Keratinocyte (primary cell): ENCODE measurements around the gene ATXN7. TPM values are rescaled to one million over a fixed set of nuclear protein-coding genes. Genes with fewer than 3 reads are reported as not detected.

Source experiments
- DNase-seq: peaks from one replicate; pipeline ENCODE4 v3.0.0-alpha.2; 2011; ENCODE audit warnings: low read depth, missing footprints, low spot score
- FAIRE-seq: peaks from 2 replicates; lab custom pipeline; 2011; peaks lifted over from hg19 to GRCh38; lab: Jason Lieb, UNC
- H2AFZ ChIP-seq: 2 replicates; pipeline ENCODE4 v1.6.0; 2012; ENCODE audit warnings: low read length, control low read depth, inconsistent platforms; ENCODE audit not compliant: control insufficient read depth
- H3K27ac ChIP-seq: 2 replicates; pipeline ENCODE4 v1.5.1; 2011; ENCODE audit warnings: low read length; ENCODE audit not compliant: control insufficient read depth, insufficient read depth
- H3K27me3 ChIP-seq: 3 replicates; pipeline ENCODE4 v1.6.0; 2011; ENCODE audit warnings: low read length; ENCODE audit not compliant: control insufficient read depth, insufficient read depth; ENCODE audit errors: extremely low read depth
- H3K36me3 ChIP-seq, 2 experiments: 2 replicates in 1 of 2; 3 replicates in 1 of 2; pipeline ENCODE4 v1.5.1; 2011; ENCODE audit warnings: low read length in 2 of 2, mild to moderate bottlenecking in 1 of 2; ENCODE audit not compliant: control insufficient read depth in 2 of 2, insufficient read depth in 2 of 2; ENCODE audit errors: extremely low read depth in 1 of 2
- H3K4me1 ChIP-seq: 3 replicates; pipeline ENCODE4 v1.5.1; 2011; ENCODE audit warnings: low read length; ENCODE audit not compliant: control insufficient read depth, insufficient read depth; ENCODE audit errors: extremely low read depth
- H3K4me2 ChIP-seq: 3 replicates; pipeline ENCODE4 v1.6.0; 2011; ENCODE audit warnings: low read depth, low read length; ENCODE audit not compliant: control insufficient read depth, insufficient read depth; ENCODE audit errors: extremely low read depth
- H3K4me3 ChIP-seq, 3 experiments: fragments of 200-600 bp in 1 of 3; sonication (generic) in 1 of 3; 2 replicates in 2 of 3; 3 replicates in 1 of 3; pipeline ENCODE4 v1.5.1; 2011 to 2016; ENCODE audit warnings: low read length in 3 of 3, mild to moderate bottlenecking in 3 of 3, control low read depth in 2 of 3, inconsistent platforms in 1 of 3, low read depth in 1 of 3, mixed read lengths in 1 of 3, mixed run types in 1 of 3, moderate library complexity in 1 of 3; ENCODE audit not compliant: control insufficient read depth in 2 of 3, insufficient read depth in 2 of 3; ENCODE audit errors: extremely low read depth in 1 of 3
- H3K79me2 ChIP-seq: 2 replicates; pipeline ENCODE4 v1.6.0; 2012; ENCODE audit warnings: low read length; ENCODE audit not compliant: control insufficient read depth, insufficient read depth
- H3K9ac ChIP-seq: 3 replicates; pipeline ENCODE4 v1.6.0; 2011; ENCODE audit warnings: low read length; ENCODE audit not compliant: control insufficient read depth, insufficient read depth; ENCODE audit errors: extremely low read depth
- H3K9me1 ChIP-seq: 3 replicates; pipeline ENCODE4 v1.6.0; 2011; ENCODE audit warnings: low read length; ENCODE audit not compliant: control insufficient read depth, insufficient read depth; ENCODE audit errors: extremely low read depth
- H3K9me3 ChIP-seq: 2 replicates; pipeline ENCODE4 v1.5.1; 2012; ENCODE audit warnings: low read depth, low read length; ENCODE audit not compliant: control insufficient read depth
- H4K20me1 ChIP-seq: 3 replicates; pipeline ENCODE4 v1.6.0; 2011; ENCODE audit warnings: low read length; ENCODE audit not compliant: control insufficient read depth, insufficient read depth; ENCODE audit errors: extremely low read depth
- EZH2 ChIP-seq: IDR thresholded peaks from one replicate; pipeline ENCODE4 v1.6.1; 2012; ENCODE audit warnings: inconsistent platforms, mild to moderate bottlenecking, low read length, moderate library complexity
- dilution Hi-C: fragments of 300-500 bp; cut with MboI; formaldehyde crosslinking; loops from one replicate; pipeline ENCODE4 v1.7.0; 2020; ENCODE audit warnings: low sequenced_read_pairs; ENCODE audit not compliant: extremely low pct_ligation_motif_present
- polyA plus RNA-seq, 5 experiments: library from polyadenylated mRNA; depleted of rRNA in 3 of 5; stranded (reverse) in 3 of 5; stranded (forward) in 1 of 5; unstranded in 1 of 5; fragments of >200 nt; gene quantifications; 1 replicate in 1 of 5; 2 replicates in 3 of 5; 3 replicates in 1 of 5; pipeline versions ENCODE4 v1.2.1 to v1.2.3, GENCODE V29; 2011 to 2012; ENCODE audit warnings: missing spikeins in 2 of 5, low read depth in 1 of 5, low replicate concordance in 1 of 5
- TF ChIP-seq, protein P1 (sequence below), 3 experiments: IDR thresholded peaks in 1 of 3; conservative IDR thresholded peaks in 1 of 3; optimal IDR thresholded peaks in 1 of 3; 2 replicates in 2 of 3; 3 replicates in 1 of 3; pipeline versions ENCODE3 to v1.5.1; 2011; ENCODE audit warnings: low read length in 3 of 3, mild to moderate bottlenecking in 3 of 3, moderate library complexity in 2 of 3, control low read depth in 1 of 3, inconsistent platforms in 1 of 3; ENCODE audit not compliant: insufficient read depth in 2 of 3; ENCODE audit errors: extremely low read depth in 1 of 3

Gene ATXN7
- polyA plus RNA-seq, 1 donor (not counting 4 experiments of a cell fraction or from before 2014, with no cell fraction given) = 8.8 TPM

DNA sequence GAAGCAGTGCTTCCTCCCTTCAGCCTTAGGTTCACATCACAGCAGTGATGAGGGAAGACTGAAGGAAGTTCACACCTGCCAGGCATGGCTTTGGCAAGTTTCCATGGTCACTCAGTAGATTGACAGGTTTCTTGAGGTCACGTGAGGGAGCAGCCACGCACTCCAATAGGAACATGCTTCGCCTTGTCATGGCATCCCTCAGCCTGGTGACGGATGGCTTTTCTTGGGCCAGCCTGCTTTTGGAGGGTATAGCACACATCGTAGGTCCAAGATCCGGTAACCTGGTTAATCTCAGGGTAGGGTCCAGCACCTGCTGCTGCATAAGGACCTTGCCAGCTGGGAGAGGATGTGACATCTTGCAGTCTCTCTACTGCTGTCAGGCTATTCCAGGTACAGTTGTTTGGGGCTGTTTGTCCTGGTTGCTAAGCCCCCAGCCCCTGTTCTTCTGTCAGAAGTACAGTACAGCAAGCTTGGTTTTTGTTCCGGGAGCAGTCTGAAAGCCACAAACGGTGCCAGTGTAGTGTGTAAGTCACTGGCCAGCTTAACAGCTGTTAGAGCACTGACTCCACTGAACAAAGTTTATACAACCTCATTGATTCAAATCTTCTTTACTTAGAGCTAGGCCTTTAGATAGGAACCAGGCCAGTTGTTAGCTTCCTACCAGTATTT lies 117.3 kb downstream of the ATXN7 start:
- no peak for TF ChIP-seq EZH2
- TF ChIP-seq, protein P1, sequence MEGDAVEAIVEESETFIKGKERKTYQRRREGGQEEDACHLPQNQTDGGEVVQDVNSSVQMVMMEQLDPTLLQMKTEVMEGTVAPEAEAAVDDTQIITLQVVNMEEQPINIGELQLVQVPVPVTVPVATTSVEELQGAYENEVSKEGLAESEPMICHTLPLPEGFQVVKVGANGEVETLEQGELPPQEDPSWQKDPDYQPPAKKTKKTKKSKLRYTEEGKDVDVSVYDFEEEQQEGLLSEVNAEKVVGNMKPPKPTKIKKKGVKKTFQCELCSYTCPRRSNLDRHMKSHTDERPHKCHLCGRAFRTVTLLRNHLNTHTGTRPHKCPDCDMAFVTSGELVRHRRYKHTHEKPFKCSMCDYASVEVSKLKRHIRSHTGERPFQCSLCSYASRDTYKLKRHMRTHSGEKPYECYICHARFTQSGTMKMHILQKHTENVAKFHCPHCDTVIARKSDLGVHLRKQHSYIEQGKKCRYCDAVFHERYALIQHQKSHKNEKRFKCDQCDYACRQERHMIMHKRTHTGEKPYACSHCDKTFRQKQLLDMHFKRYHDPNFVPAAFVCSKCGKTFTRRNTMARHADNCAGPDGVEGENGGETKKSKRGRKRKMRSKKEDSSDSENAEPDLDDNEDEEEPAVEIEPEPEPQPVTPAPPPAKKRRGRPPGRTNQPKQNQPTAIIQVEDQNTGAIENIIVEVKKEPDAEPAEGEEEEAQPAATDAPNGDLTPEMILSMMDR (optimal IDR thresholded peaks at IDR 0.05 in 1 of 3, IDR thresholded peaks at IDR 0.05 in 1 of 3, conservative IDR thresholded peaks at IDR 0.05 in 1 of 3; ENCODE audit: extremely low read depth in 1 of 3, insufficient read depth in 2 of 3, low read length in 3 of 3) = no peak
- H3K4me1 ChIP-seq = peaks cover 41% of the 10 kb centered on the region
- H2AFZ ChIP-seq = no peak overlapping the region
- peaks cover 15% of the 10 kb centered on the region for H3K79me2 ChIP-seq
- no peaks in the 10 kb centered on the region for H3K27me3 ChIP-seq
- no peaks in the 10 kb centered on the region for H3K9me1 ChIP-seq
- H3K36me3 ChIP-seq = peaks cover 26 to 30% of the 10 kb centered on the region in 2 experiments
- H3K9me3 ChIP-seq = no peaks in the 10 kb centered on the region
- no peak overlapping the region for H3K9ac ChIP-seq
- H3K4me2 ChIP-seq = no peak overlapping the region
- H3K4me3 ChIP-seq = no peak overlapping the region
- DNase-seq (no peak), FAIRE-seq (no peak)
- H3K27ac ChIP-seq = no peak overlapping the region
- no peaks in the 10 kb centered on the region for H4K20me1 ChIP-seq
- dilution Hi-C loops = no loop called here

DNA sequence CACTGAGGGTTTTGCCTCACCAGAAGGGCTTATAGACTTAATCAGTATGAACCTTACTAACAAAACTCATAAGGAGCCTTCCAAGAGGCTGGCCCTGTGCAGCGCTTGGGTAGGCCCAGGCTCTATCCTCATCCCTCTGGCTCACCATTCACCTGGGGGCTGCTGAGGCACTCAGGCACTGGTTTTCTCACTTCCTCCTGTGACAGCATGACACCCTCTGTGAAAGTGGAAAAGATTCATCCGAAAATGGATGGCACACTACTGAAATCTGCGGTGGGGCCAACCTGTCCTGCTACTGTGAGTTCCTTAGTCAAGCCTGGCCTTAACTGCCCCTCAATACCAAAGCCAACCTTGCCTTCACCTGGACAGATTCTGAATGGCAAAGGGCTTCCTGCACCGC lies 118.3 kb downstream of the ATXN7 start:
- no peak for TF ChIP-seq EZH2
- TF ChIP-seq, protein P1 (optimal IDR thresholded peaks at IDR 0.05 in 1 of 3, IDR thresholded peaks at IDR 0.05 in 1 of 3, conservative IDR thresholded peaks at IDR 0.05 in 1 of 3; ENCODE audit: extremely low read depth in 1 of 3, insufficient read depth in 2 of 3, low read length in 3 of 3) = no peak
- Histone ChIP-seq H3K9me3 (no peaks in the 10 kb centered on the region), H3K4me1 (peaks cover 31% of the 10 kb centered on the region), H3K27me3 (no peaks in the 10 kb centered on the region), H2AFZ (no peak overlapping the region), H3K9ac (no peak overlapping the region), H3K4me2 (no peak overlapping the region), H3K79me2 (peaks cover 12% of the 10 kb centered on the region), H3K27ac (no peak overlapping the region), H3K4me3 (no peak overlapping the region), H4K20me1 (no peaks in the 10 kb centered on the region), H3K9me1 (no peaks in the 10 kb centered on the region), H3K36me3 (peaks cover 29 to 33% of the 10 kb centered on the region in 2 experiments)
- DNase-seq (no peak), FAIRE-seq (no peak)
- dilution Hi-C loops = no loop called here
